ENCODE results near the gene KHK. TPM values are rescaled to one million over a fixed set of nuclear protein-coding genes. Genes with fewer than 3 reads are reported as not detected.

The KHK gene
- total and polyA plus RNA-seq, 2 of the 8 experiments (the other 6 are each of a cell fraction or from before 2014, with no cell fraction given): 11.0 to 17.7 TPM

DNA sequence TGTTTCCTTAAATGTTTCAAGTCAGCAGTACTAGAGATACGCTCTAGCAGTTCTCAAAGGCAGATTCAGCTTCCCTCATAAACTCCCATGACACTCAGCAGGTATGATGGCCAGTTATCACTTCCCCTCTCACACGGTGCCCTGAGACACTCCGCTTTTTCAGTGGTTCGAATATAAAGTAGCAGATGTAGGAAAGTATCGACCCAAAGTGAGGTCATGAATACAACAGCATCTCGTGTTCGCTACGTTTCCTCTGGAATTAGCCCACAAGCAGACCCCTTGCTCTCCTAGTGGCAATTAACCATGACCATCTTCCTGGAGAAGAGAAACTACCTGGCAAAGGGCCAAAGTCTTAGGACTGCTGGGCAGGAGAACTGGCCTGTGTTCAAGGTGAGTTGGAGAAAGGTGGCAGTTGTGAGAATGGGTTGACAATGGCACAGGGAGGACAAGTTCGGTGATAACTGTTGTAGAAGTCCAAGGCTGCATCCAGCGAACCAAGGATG, 44.4 kb upstream of the KHK start:
- FAIRE-seq: no peak
- CTCF ChIA-PET (ENCODE audit: partially characterized antibody): interaction anchor here (1.0 to 7.3 kb wide), 3 partner anchors 17 to 120 kb away, joined by 3 to 41 read pairs (median 3); no protein-coding TSS in a partner anchor
- no peaks in the 10 kb centered on the region for H3K79me1 ChIP-seq (ENCODE audit: low read depth, low read length)

More for the DNA sequence above, 44.4 kb upstream of the KHK start:
- no peak overlapping the region for H3K4ac ChIP-seq (replicated peaks; ENCODE audit: insufficient read length, low read depth, low read length)
- no peak overlapping the region for H4K5ac ChIP-seq (ENCODE audit: insufficient read length, low read depth, low read length)
- no peaks in the 10 kb centered on the region for H3K23me2 ChIP-seq (ENCODE audit: low read depth, low read length)
- H2BK5ac ChIP-seq (ENCODE audit: low read depth, low read length): no peak overlapping the region
- H3K27ac ChIP-seq (ENCODE audit: low read depth, low read length): no peak overlapping the region
- no peak overlapping the region for H2AK5ac ChIP-seq (ENCODE audit: low read depth, low read length)
- H2BK15ac ChIP-seq (ENCODE audit: low read length): no peak overlapping the region
- H3K56ac ChIP-seq (replicated peaks; ENCODE audit: insufficient read length, low read depth, low read length): no peak overlapping the region
- no peak overlapping the region for H3K14ac ChIP-seq (ENCODE audit: insufficient read length)
- H3K79me2 ChIP-seq (ENCODE audit: control insufficient read depth in 1 of 2, insufficient read depth in 2 of 2, low read length in 2 of 2): no peaks in the 10 kb centered on the region
- H2BK12ac ChIP-seq (ENCODE audit: low read depth, low read length): no peak overlapping the region
- H4K8ac ChIP-seq (ENCODE audit: extremely low read depth, insufficient read depth, low read length): no peak overlapping the region
- 94% methylated on average over 10 of the region's 10 CpGs; no CpG with 5 or more reads in 1 of the 2 experiments for WGBS, 2 experiments (ENCODE audit: extremely low coverage in 1 of 2, insufficient coverage in 1 of 2, insufficient read length in 1 of 2, insufficient replicate concordance in 2 of 2, low coverage in 1 of 2, low lambda C conversion rate in 2 of 2, missing lambda C conversion rate in 1 of 2)
- peaks cover 0 to 2% of the 10 kb centered on the region in 2 experiments for H4K20me1 ChIP-seq (replicated peaks in 1 of 2; ENCODE audit: control insufficient read depth in 1 of 2, insufficient read depth in 2 of 2, low read length in 2 of 2)
- no peak overlapping the region for H3K23ac ChIP-seq (ENCODE audit: insufficient read length)
- no peak overlapping the region for H4K91ac ChIP-seq (replicated peaks; ENCODE audit: insufficient read length, low read length)
- TF ChIP-seq SP4 (IDR thresholded peaks at IDR 0.05; ENCODE audit: low read length): no peak
- no peak for TF ChIP-seq EP300 (IDR thresholded peaks at IDR 0.05; ENCODE audit: borderline replicate concordance in 1 of 2, low read depth in 2 of 2, low read length in 2 of 2)
- no peak for TF ChIP-seq HDAC6 (IDR thresholded peaks at IDR 0.05; ENCODE audit: low read depth, low read length)
- TF ChIP-seq RXRA (IDR thresholded peaks at IDR 0.05; ENCODE audit: insufficient read depth, low read depth, low read length): no peak
- H3K18ac ChIP-seq (ENCODE audit: extremely low read depth, low read length): no peak overlapping the region
- H2BK20ac ChIP-seq (ENCODE audit: low read length): no peak overlapping the region
- H2AFZ ChIP-seq (ENCODE audit: low read length): no peak overlapping the region
- H3K4me1 ChIP-seq (replicated peaks in 1 of 4; ENCODE audit: control insufficient read depth in 3 of 4, insufficient read depth in 4 of 4, low read length in 3 of 4): no peaks in the 10 kb centered on the region
- no peak overlapping the region for H2BK120ac ChIP-seq (replicated peaks; ENCODE audit: low read depth, low read length)
- peaks cover 10 to 32% (median 25%) of the 10 kb centered on the region in 4 experiments; a peak in 7 of 8 replicates for H3K36me3 ChIP-seq (ENCODE audit: control insufficient read depth in 2 of 4, insufficient read depth in 4 of 4, low read length in 3 of 4)
- POLR2A ChIA-PET (ENCODE audit: partially characterized antibody): interaction anchor here (1.2 to 1.6 kb wide), 3 partner anchors 10 to 20 kb away, joined by 3 to 5 read pairs (median 3); no protein-coding TSS in a partner anchor
- no peak overlapping the region for H3K9ac ChIP-seq (replicated peaks in 1 of 4; ENCODE audit: extremely low read depth in 1 of 4, low read depth in 3 of 4, low read length in 3 of 4)
- no peak for DNase-seq (ENCODE audit: low read depth in 1 of 2, low spot score in 2 of 2)
- no peak overlapping the region for H3K4me2 ChIP-seq (ENCODE audit: insufficient read depth in 1 of 2, low read depth in 2 of 2, low read length in 2 of 2)
- H3K9me3 ChIP-seq (ENCODE audit: insufficient read depth in 2 of 2, low read depth in 1 of 2, low read length in 1 of 2): no peaks in the 10 kb centered on the region
- H3K27me3 ChIP-seq (replicated peaks in 1 of 4; ENCODE audit: control insufficient read depth in 3 of 4, extremely low read depth in 1 of 4, insufficient read depth in 3 of 4, low read length in 3 of 4): no peaks in the 10 kb centered on the region
- no peak overlapping the region for H3K4me3 ChIP-seq (ENCODE audit: extremely low read depth in 1 of 4, insufficient read depth in 2 of 4, low read depth in 3 of 4, low read length in 4 of 4)
